ENCODE results near the gene DYNC1I2.
A peak's percentile ranks its signal among the peaks of the same experiment; 100 is the strongest.
"Not testable (repeated sequence)": the region's sequence is repeated elsewhere in the genome, so short reads cannot be mapped to it uniquely, and the experiment has no call there.

The DYNC1I2 gene

DNA sequence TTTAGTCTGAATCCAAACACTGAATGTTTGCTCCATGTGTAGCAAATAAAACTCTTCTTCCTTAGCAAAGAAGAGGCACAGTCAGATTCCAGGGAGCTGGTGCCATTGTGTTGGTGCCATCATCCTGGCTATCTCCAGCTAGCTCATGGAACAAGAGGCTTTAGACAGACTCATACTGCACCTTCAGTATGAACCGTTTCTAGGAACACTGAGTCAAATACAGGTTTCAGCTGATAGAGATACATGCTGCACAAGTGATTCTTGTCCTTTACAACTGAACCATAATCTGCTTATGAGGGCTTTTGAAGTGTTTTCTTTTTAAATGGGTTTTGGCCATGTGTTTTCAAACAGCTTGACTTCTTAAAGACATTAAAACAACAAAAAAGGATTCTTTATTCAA, 57.9 kb downstream of the DYNC1I2 start:
- TF ChIP-seq CTCF (conservative IDR thresholded peaks at IDR 0.05; ENCODE audit: low read depth), result no peak
- CTCF ChIA-PET, result interaction anchor here (0.6 to 0.9 kb wide), 2 partner anchors 9 to 347 kb away, joined by 4 read pairs; no protein-coding TSS in a partner anchor
- DNase-seq (ENCODE audit: low spot score), result no peak
- POLR2A ChIA-PET (ENCODE audit: low non-redundant PET), result no interaction called here
- no peak overlapping the region for H3K27ac ChIP-seq

DNA sequence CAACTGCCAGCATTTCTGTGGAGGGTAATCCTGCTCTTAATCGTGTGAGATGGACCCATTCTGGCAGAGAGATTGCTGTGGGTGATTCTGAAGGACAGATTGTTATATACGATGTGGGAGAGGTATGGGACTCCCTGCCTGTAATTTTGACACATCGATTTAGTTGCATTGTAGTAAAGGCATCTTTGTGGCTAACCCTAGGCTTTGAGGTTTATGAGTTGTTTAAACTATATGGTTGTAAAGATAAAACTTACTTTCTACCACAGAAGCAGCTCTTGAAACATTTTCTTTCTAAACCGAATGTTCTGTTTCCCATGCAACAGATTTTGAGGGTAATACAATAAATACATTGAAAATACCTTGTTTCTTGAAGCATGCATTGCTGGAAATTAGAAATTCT, 58.5 kb downstream of the DYNC1I2 start:
- no peak overlapping the region for H3K27ac ChIP-seq
- DNase-seq (ENCODE audit: low spot score), result no peak
- POLR2A ChIA-PET (ENCODE audit: low non-redundant PET), result no interaction called here
- CTCF ChIA-PET, result no interaction called here
- no peak for TF ChIP-seq CTCF (conservative IDR thresholded peaks at IDR 0.05; ENCODE audit: low read depth)

DNA sequence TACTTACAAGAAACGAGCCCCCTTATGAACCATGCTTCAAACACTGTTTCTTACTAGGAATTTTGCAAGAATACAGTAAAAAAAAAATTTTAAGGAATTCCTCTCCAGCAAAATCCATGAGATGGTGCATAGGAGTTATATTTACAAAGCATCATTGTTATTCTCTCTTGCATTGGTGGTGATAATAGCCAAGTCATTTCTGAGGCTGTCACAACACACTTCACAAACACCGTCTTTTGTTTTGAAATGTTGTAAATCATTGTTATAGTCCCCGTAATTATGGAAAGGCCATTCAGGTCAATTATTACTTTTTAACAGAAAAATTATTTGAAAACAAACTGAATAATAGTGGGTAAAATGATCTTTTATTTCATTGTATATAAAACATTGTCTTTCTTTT, 60.1 kb downstream of the DYNC1I2 start:
- no peak for TF ChIP-seq CTCF (conservative IDR thresholded peaks at IDR 0.05; ENCODE audit: low read depth)
- POLR2A ChIA-PET (ENCODE audit: low non-redundant PET), result no interaction called here
- DNase-seq (ENCODE audit: low spot score), result no peak
- CTCF ChIA-PET, result no interaction called here
- H3K27ac ChIP-seq, result no peak overlapping the region

DNA sequence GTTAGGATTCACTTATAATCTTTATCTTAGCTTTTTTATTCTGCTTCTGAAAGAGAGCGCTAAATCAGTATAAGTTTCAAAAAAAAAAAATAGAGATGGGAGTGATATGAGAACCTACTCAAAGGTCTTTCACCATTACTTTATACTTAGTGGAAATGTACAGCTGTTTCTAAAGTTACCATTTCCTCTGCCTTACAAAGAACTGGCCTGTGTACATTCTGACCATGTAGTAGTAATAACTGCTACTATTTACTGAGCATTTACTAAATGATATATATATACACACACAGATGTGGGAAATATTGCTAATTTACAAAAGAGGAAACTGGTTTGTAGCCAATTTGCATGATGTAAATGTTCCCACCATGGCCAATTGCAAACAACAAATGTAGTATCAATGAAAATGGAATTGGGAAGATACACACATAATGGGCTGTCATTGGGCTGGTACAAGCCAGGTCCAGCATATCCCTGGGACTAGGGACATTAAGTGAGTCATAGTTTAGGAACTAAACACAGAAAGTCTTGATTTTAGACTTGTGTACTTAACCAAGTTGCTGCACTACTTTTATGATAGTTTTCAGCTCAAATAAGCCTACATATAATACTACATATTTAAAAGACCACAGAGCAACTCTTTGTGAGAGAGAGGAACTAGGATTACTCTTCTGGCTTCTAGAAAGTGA, 67.1 kb downstream of the DYNC1I2 start:
- H3K27ac ChIP-seq, result no peak overlapping the region
- TF ChIP-seq CTCF (conservative IDR thresholded peaks at IDR 0.05; ENCODE audit: low read depth), result no peak
- no peak for DNase-seq (ENCODE audit: low spot score)
- POLR2A ChIA-PET (ENCODE audit: low non-redundant PET), result interaction anchor here (0.7 kb wide), 1 partner anchor 840 kb away, joined by 3 read pairs; no protein-coding TSS in a partner anchor
- CTCF ChIA-PET, result interaction anchor here (0.6 to 0.7 kb wide), 2 partner anchors 9 to 88 kb away, joined by 3 to 4 read pairs; no protein-coding TSS in a partner anchor

GRCh38 chr2:171758762-171759161, 71.5 kb downstream of the DYNC1I2 start:
- H3K27ac ChIP-seq; POLR2A ChIA-PET (ENCODE audit: low non-redundant PET); DNase-seq (ENCODE audit: low spot score); CTCF ChIA-PET: not testable (repeated sequence)

- DNase-seq (ENCODE audit: low spot score); CTCF ChIA-PET; H3K27ac ChIP-seq: not testable (repeated sequence)
- POLR2A ChIA-PET (ENCODE audit: low non-redundant PET), result interaction anchor here (0.7 kb wide), 1 partner anchor 143 kb away, joined by 4 read pairs; no protein-coding TSS in a partner anchor
Observed at GRCh38 chr2:171761176-171761575, 73.9 kb downstream of the DYNC1I2 start.

DNA sequence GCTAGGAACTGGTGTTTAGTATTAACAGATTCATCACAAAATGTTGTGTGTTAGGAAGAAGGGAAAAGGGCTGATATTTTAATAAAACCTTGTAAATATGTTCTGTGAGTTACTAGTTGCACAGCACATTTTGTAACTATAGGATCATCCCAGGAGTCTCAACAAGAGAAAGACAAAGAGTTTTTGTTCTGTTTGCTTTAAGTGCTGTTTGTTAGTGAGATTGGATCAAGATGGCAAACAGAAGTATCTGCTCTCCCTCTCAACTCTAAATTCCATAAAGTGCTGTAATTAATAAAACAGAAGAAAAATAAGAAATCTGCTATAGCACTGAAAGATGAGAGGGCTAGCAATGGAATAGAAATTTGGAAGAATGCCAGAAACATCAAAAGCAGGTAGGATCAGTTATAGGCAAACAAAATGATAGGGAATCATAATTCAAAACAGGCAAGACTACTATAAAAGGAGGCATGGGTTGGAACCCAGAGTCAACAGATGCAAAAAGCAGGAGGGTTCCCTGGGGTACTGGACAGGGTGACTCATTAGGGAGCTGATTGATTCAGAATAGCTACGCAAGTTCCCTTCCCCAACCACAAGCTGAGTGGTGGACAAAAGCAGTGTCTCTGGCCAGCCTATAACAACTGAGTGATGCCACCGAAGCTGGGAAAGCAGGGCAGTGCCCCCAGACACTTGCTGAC, 75.8 kb downstream of the DYNC1I2 start:
- ChIA-PET POLR2A (ENCODE audit: low non-redundant PET) (no interaction called here), CTCF (no interaction called here)
- H3K27ac ChIP-seq, result no peak overlapping the region
- DNase-seq (ENCODE audit: low spot score), result peak; percentile 10
- TF ChIP-seq CTCF (conservative IDR thresholded peaks at IDR 0.05; ENCODE audit: low read depth), result no peak

All from RWPE1 (cell line).